SK-N-SH treated with all-trans-retinoic acid at 6 μM for 48 hours (cell line): Measurements from ENCODE around the gene TNS3.

Experiments used
- ATAC-seq: fragments of 200-7000 bp; cut with Tn5 transposase; 3 replicates; pipeline ENCODE4 v1.9.1; 2020; ENCODE audit warnings: mild to moderate bottlenecking, moderate library complexity
- ARNTL ChIP-seq: fragments of 450-650 bp; formaldehyde crosslinking; IDR thresholded peaks from 2 replicates; pipeline ENCODE4 v1.5.0; 2020; ENCODE audit warnings: low read depth, mild to moderate bottlenecking, moderate library complexity, borderline replicate concordance
- BACH2 ChIP-seq: fragments of 250-450 bp; sonication (Bioruptor Pico); IDR thresholded peaks from 2 replicates; pipeline ENCODE4 v1.9.0; 2021; ENCODE audit warnings: mild to moderate bottlenecking, borderline replicate concordance
- CSDC2 ChIP-seq: fragments of 250-450 bp; sonication (Bioruptor Pico); IDR thresholded peaks from 2 replicates; pipeline ENCODE4 v1.5.0; 2020; ENCODE audit warnings: mild to moderate bottlenecking, moderate library complexity
- ESRRG ChIP-seq: fragments of 250-450 bp; sonication (Bioruptor Pico); IDR thresholded peaks from 2 replicates; pipeline ENCODE4 v1.6.1; 2021; ENCODE audit warnings: mild to moderate bottlenecking
- GLIS3 ChIP-seq: fragments of 250-450 bp; sonication (Bioruptor Pico); IDR thresholded peaks from 2 replicates; pipeline ENCODE4 v1.5.0; 2020; ENCODE audit warnings: mild to moderate bottlenecking, moderate library complexity
- ISL1 ChIP-seq: fragments of 250-450 bp; sonication (Bioruptor Pico); IDR thresholded peaks from 2 replicates; pipeline ENCODE4 v2.1.2; 2022; ENCODE audit warnings: mild to moderate bottlenecking, moderate library complexity
- OSR1 ChIP-seq: fragments of 250-450 bp; sonication (Bioruptor Pico); IDR thresholded peaks from 2 replicates; pipeline ENCODE4 v1.8.0; 2022; ENCODE audit warnings: moderate library complexity, mild to moderate bottlenecking, inconsistent platforms
- PPARA ChIP-seq: fragments of 250-450 bp; sonication (Bioruptor Pico); IDR thresholded peaks from 2 replicates; pipeline ENCODE4 v1.5.0; 2020; ENCODE audit warnings: mild to moderate bottlenecking, borderline replicate concordance
- RARB ChIP-seq: fragments of 250-450 bp; sonication (Bioruptor Pico); IDR thresholded peaks from 2 replicates; pipeline ENCODE4 v1.8.0; 2021; ENCODE audit warnings: mild to moderate bottlenecking, moderate library complexity
- SNAI2 ChIP-seq: fragments of 250-450 bp; sonication (Bioruptor Pico); IDR thresholded peaks from 2 replicates; pipeline ENCODE4 v1.5.0; 2020; ENCODE audit warnings: mild to moderate bottlenecking, moderate library complexity
- TCF4 ChIP-seq: fragments of 250-450 bp; sonication (Bioruptor Pico); IDR thresholded peaks from 2 replicates; pipeline ENCODE4 v1.8.0; 2021; ENCODE audit warnings: mild to moderate bottlenecking, moderate library complexity, borderline replicate concordance
- TOX ChIP-seq: fragments of 250-450 bp; sonication (Bioruptor Pico); IDR thresholded peaks from 2 replicates; pipeline ENCODE4 v1.8.0; 2021; ENCODE audit warnings: mild to moderate bottlenecking, moderate library complexity, borderline replicate concordance
- ZC3H10 ChIP-seq: fragments of 250-450 bp; sonication (Bioruptor Pico); IDR thresholded peaks from 2 replicates; pipeline ENCODE4 v1.5.1; 2021; ENCODE audit warnings: mild to moderate bottlenecking, moderate library complexity
- ZFP3 ChIP-seq: fragments of 250-450 bp; sonication (Bioruptor Pico); IDR thresholded peaks from 2 replicates; pipeline ENCODE4 v1.5.0; 2020; ENCODE audit warnings: mild to moderate bottlenecking, moderate library complexity
- ZFP30 ChIP-seq: fragments of 450-650 bp; formaldehyde crosslinking; IDR thresholded peaks from 2 replicates; pipeline ENCODE4 v1.5.0; 2022; ENCODE audit warnings: mild to moderate bottlenecking, moderate library complexity
- ZNF565 ChIP-seq: fragments of 450-650 bp; formaldehyde crosslinking; conservative IDR thresholded peaks from 2 replicates; pipeline ENCODE4 v1.5.0; 2020; ENCODE audit warnings: low read depth, mild to moderate bottlenecking, moderate library complexity
- ZNF70 ChIP-seq: fragments of 450-650 bp; formaldehyde crosslinking; IDR thresholded peaks from 2 replicates; pipeline ENCODE4 v1.5.0; 2020; ENCODE audit warnings: mild to moderate bottlenecking, moderate library complexity
- ZNF8 ChIP-seq: fragments of 450-650 bp; formaldehyde crosslinking; IDR thresholded peaks from 2 replicates; pipeline ENCODE4 v1.5.0; 2020; ENCODE audit warnings: mild to moderate bottlenecking, moderate library complexity
- TF ChIP-seq, protein P1 (sequence below): fragments of 250-450 bp; sonication (Bioruptor Pico); IDR thresholded peaks from 2 replicates; pipeline ENCODE4 v1.8.0; 2021; ENCODE audit warnings: low read depth, mild to moderate bottlenecking, moderate library complexity, borderline replicate concordance
- TF ChIP-seq, protein P2 (sequence below): fragments of 250-450 bp; sonication (Bioruptor Pico); IDR thresholded peaks from 2 replicates; pipeline ENCODE4 v1.5.0; 2020; ENCODE audit warnings: mild to moderate bottlenecking, moderate library complexity
- TF ChIP-seq, protein P3 (sequence below): fragments of 250-450 bp; sonication (Bioruptor Pico); IDR thresholded peaks from 2 replicates; pipeline ENCODE4 v1.5.1; 2021; ENCODE audit warnings: mild to moderate bottlenecking, moderate library complexity
- TF ChIP-seq, protein P4 (sequence below): fragments of 250-450 bp; sonication (Bioruptor Pico); IDR thresholded peaks from 2 replicates; pipeline ENCODE4 v1.8.0; 2020; ENCODE audit warnings: mild to moderate bottlenecking, moderate library complexity, borderline replicate concordance

The TNS3 gene

GRCh38 chr7:47282790-47283496 lies 299.0 kb downstream of the TNS3 start:
- no peak for ATAC-seq
- TF ChIP-seq, protein P1, sequence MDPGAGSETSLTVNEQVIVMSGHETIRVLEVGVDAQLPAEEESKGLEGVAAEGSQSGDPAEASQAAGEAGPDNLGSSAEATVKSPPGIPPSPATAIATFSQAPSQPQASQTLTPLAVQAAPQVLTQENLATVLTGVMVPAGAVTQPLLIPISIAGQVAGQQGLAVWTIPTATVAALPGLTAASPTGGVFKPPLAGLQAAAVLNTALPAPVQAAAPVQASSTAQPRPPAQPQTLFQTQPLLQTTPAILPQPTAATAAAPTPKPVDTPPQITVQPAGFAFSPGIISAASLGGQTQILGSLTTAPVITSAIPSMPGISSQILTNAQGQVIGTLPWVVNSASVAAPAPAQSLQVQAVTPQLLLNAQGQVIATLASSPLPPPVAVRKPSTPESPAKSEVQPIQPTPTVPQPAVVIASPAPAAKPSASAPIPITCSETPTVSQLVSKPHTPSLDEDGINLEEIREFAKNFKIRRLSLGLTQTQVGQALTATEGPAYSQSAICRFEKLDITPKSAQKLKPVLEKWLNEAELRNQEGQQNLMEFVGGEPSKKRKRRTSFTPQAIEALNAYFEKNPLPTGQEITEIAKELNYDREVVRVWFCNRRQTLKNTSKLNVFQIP, result no peak

DNA sequence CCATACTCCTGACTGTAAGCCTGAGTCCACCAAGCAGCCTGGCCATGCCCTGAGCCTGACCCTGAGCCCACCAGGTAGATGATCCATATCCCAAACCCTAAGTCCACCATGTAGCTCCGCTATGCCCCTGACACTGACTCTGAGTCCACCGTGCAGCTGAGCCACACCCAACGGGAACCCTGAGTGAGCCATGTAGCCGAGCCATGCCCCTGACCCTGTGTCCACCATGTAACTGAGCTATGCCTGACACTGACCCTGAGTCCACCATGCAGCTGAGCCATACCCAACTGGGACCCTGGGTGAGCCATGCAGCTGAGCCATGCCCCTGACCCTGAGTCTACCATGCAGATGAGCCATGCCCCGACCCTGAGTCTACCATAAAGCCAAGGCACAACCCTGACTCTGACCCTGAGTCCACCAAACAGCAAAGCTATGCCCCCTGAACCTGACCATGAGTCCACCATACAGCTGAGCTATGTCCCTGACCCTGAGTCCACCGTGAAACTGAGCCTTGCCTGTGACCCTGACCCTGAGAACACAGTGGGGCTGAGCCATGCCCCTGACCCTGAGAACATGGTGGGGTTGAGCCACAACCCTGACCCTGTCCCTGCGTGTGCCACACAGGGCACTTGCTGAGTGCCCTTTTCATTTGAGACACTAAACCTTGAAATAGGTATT lies 299.8 kb downstream of the TNS3 start:
- TF ChIP-seq SNAI2 (CRISPR knock-in tag) (no peak), ZC3H10 (CRISPR knock-in tag) (no peak), TCF4 (no peak), ZFP30 (CRISPR knock-in tag) (no peak), GLIS3 (CRISPR knock-in tag) (no peak), BACH2 (CRISPR knock-in tag) (no peak), ESRRG (CRISPR knock-in tag) (no peak), ARNTL (CRISPR knock-in tag) (no peak), ZFP3 (no peak), PPARA (CRISPR knock-in tag) (no peak), OSR1 (no peak), RARB (no peak), ZNF70 (no peak), TOX (CRISPR knock-in tag) (no peak), ZNF8 (no peak), CSDC2 (no peak)
- TF ChIP-seq, protein P2, sequence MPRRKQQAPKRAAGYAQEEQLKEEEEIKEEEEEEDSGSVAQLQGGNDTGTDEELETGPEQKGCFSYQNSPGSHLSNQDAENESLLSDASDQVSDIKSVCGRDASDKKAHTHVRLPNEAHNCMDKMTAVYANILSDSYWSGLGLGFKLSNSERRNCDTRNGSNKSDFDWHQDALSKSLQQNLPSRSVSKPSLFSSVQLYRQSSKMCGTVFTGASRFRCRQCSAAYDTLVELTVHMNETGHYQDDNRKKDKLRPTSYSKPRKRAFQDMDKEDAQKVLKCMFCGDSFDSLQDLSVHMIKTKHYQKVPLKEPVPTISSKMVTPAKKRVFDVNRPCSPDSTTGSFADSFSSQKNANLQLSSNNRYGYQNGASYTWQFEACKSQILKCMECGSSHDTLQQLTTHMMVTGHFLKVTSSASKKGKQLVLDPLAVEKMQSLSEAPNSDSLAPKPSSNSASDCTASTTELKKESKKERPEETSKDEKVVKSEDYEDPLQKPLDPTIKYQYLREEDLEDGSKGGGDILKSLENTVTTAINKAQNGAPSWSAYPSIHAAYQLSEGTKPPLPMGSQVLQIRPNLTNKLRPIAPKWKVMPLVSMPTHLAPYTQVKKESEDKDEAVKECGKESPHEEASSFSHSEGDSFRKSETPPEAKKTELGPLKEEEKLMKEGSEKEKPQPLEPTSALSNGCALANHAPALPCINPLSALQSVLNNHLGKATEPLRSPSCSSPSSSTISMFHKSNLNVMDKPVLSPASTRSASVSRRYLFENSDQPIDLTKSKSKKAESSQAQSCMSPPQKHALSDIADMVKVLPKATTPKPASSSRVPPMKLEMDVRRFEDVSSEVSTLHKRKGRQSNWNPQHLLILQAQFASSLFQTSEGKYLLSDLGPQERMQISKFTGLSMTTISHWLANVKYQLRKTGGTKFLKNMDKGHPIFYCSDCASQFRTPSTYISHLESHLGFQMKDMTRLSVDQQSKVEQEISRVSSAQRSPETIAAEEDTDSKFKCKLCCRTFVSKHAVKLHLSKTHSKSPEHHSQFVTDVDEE, result no peak
- TF ChIP-seq, protein P3, sequence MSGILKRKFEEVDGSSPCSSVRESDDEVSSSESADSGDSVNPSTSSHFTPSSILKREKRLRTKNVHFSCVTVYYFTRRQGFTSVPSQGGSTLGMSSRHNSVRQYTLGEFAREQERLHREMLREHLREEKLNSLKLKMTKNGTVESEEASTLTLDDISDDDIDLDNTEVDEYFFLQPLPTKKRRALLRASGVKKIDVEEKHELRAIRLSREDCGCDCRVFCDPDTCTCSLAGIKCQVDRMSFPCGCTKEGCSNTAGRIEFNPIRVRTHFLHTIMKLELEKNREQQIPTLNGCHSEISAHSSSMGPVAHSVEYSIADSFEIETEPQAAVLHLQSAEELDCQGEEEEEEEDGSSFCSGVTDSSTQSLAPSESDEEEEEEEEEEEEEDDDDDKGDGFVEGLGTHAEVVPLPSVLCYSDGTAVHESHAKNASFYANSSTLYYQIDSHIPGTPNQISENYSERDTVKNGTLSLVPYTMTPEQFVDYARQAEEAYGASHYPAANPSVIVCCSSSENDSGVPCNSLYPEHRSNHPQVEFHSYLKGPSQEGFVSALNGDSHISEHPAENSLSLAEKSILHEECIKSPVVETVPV (CRISPR knock-in tag), result no peak
- ATAC-seq, result no peak

GRCh38 chr7:47281161-47281560 lies 300.8 kb downstream of the TNS3 start:
- ATAC-seq, result no peak
- no peak for TF ChIP-seq GLIS3 (CRISPR knock-in tag)
- TF ChIP-seq ZFP30 (CRISPR knock-in tag), result no peak
- TF ChIP-seq PPARA (CRISPR knock-in tag), result no peak
- no peak for TF ChIP-seq ESRRG (CRISPR knock-in tag)
- TF ChIP-seq ISL1, result no peak
- no peak for TF ChIP-seq ARNTL (CRISPR knock-in tag)
- TF ChIP-seq SNAI2 (CRISPR knock-in tag), result no peak
- TF ChIP-seq ZC3H10 (CRISPR knock-in tag), result no peak
- TF ChIP-seq CSDC2, result no peak
- TF ChIP-seq ZNF565 (CRISPR knock-in tag), result no peak
- TF ChIP-seq, protein P3 (CRISPR knock-in tag), result no peak
- TF ChIP-seq, protein P4, sequence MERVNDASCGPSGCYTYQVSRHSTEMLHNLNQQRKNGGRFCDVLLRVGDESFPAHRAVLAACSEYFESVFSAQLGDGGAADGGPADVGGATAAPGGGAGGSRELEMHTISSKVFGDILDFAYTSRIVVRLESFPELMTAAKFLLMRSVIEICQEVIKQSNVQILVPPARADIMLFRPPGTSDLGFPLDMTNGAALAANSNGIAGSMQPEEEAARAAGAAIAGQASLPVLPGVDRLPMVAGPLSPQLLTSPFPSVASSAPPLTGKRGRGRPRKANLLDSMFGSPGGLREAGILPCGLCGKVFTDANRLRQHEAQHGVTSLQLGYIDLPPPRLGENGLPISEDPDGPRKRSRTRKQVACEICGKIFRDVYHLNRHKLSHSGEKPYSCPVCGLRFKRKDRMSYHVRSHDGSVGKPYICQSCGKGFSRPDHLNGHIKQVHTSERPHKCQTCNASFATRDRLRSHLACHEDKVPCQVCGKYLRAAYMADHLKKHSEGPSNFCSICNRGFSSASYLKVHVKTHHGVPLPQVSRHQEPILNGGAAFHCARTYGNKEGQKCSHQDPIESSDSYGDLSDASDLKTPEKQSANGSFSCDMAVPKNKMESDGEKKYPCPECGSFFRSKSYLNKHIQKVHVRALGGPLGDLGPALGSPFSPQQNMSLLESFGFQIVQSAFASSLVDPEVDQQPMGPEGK (CRISPR knock-in tag), result no peak
- TF ChIP-seq, protein P2, result no peak
- TF ChIP-seq OSR1, result no peak
- no peak for TF ChIP-seq ZFP3
